ENCODE results near the gene TLCD3A.

DNA sequence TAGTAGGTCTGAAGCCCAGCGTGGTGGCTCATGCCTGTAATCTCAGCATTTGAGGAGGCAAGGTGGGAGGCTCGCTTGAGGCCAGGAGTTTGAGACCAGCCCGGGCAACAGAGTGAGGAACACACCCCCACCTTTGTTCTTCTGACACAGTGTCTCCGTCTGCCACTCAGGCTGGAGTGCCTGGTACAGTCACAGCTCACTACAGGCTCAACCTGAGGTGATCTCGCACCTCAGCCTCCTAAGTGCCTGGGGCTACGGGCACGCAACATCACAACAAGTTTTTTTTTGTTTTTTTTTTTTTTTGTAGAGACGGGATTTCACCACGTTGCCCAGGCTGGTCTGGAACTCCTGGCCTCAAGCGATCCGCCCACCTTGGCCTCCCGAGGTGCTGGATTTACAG, 6.7 kb upstream of the TLCD3A start:
- TF ChIP-seq TAF1 (IDR thresholded peaks at IDR 0.05; ENCODE audit: borderline replicate concordance, low read depth, low read length) = no peak
- no peak for TF ChIP-seq POLR2A (IDR thresholded peaks at IDR 0.05; ENCODE audit: low read depth, low read length)
- TF ChIP-seq POLR2AphosphoS5 (IDR thresholded peaks at IDR 0.05; ENCODE audit: low read depth, low read length) = no peak
